IPS-11a (cell line): ENCODE data around the gene EVPLL.
"Not testable (repeated sequence)": the region's sequence is repeated elsewhere in the genome, so short reads cannot be mapped to it uniquely, and the experiment has no call there.

Experiments
- H3K4me3 ChIP-seq: one replicate; pipeline ENCODE4 v1.5.1; 2013; ENCODE audit warnings: low read depth, low read length, control low read depth

Gene EVPLL

GRCh38 chr17:18377437-18378204 lies at the start of gene EVPLL:
EVPLL (plus strand) TSS chr17:18377778; CDS start chr17:18380938, 3,160 bp downstream.
- no peak within 1 kb of the TSS for H3K4me3 ChIP-seq

DNA sequence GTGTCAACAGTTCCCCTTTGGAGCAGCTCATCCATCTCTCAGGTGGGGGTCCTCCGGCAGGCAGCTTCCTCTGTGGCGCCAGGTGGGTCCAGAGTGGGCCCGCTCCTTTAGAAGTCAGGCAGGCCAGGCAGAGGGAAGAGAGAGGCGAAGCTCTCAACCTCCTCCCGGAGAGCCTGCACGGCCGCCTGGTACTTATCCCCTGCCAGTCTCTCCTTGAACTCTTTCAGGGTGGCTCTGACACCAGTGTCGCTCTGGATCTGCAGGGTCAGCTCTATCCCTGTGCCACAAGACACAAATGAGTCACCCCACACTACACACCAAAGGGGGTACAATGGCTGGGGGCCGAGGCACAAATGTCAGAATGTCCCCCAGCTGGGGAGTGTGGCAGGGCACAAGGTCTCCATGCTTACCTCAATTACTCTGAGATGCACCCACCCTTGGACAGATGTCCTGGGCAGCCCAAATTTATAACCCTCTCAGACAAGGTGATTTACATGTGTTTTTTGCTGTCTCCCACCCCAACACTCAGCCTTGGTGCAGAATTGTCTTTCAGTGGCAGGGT lies 48.9 kb upstream of the EVPLL start:
- no peak overlapping the region for H3K4me3 ChIP-seq

DNA sequence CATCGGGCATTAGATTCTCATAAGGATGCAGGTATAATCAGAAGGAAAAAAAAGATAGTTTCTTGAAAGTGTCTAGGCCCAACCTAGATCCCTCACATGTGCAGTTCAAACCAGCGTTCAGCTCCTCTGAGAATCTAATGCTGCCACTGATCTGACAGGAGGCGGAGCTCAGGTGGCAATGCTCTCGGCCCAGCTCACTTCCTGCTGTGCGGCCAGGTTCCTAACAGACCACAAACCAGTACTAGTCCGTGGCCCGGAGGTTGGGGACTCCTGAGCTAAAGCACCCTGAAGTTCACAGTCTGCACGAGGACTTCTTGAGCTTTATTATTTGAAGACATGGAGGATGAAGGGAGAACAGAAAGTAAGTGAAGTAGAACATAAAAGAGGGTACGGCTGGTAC lies 45.7 kb upstream of the EVPLL start:
- no peak overlapping the region for H3K4me3 ChIP-seq

- no peak overlapping the region for H3K4me3 ChIP-seq
Measured at GRCh38 chr17:18332909-18333489, 44.6 kb upstream of the EVPLL start.

DNA sequence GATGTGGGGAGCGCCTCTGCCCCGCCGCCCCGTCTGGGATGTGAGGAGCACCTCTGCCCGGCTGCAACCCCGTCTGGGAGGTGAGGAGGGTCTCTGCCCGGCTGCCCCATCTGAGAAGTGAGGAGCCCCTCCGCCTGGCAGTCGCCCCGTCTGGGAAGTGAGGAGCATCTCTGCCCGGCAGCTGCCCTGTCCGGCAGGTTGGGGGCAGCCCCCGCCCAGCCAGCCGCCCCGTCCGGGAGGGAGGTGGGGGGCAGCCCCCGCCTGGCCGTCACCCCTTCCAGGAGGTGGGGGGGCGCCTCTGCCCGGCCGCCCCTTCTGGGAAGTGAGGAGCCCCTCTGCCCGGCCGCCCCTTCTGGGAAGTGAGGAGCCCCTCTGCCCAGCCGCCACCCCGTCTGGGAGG lies 39.4 kb upstream of the EVPLL start:
- H3K4me3 ChIP-seq: not testable (repeated sequence)

GRCh38 chr17:18339933-18340332 lies 37.6 kb upstream of the EVPLL start:
- H3K4me3 ChIP-seq: no peak overlapping the region

- H3K4me3 ChIP-seq: no peak overlapping the region
Measured at GRCh38 chr17:18344021-18344420, 33.6 kb upstream of the EVPLL start.

DNA sequence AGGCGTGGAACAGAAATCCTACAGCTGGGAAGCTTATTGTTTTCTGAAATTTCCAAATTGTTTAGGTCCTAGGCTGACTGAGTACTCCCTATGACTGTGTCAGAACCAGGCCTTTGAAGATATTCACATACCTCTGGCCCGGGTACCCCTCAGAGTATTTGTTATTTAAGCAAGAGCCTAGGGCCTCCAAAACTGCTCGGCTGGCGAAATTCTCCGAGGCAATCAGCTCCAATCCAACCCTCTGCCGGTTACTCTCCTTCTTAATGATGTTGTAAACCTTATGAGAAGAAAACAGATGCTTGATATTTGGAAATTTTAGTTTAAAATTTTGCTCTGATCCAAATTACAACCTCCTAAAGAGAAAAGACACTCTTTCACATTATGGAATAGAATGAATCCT lies 24.0 kb upstream of the EVPLL start:
- no peak overlapping the region for H3K4me3 ChIP-seq

- H3K4me3 ChIP-seq: no peak overlapping the region
Measured at GRCh38 chr17:18356624-18357023, 21.0 kb upstream of the EVPLL start.

- no peak overlapping the region for H3K4me3 ChIP-seq
Measured at GRCh38 chr17:18360518-18360917, 17.1 kb upstream of the EVPLL start.

- peak overlapping the region; percentile 82 for H3K4me3 ChIP-seq
Measured at GRCh38 chr17:18361837-18362697, 15.5 kb upstream of the EVPLL start.

GRCh38 chr17:18362698-18363100 lies 14.9 kb upstream of the EVPLL start:
- peak overlapping the region; percentile 82 for H3K4me3 ChIP-seq

DNA sequence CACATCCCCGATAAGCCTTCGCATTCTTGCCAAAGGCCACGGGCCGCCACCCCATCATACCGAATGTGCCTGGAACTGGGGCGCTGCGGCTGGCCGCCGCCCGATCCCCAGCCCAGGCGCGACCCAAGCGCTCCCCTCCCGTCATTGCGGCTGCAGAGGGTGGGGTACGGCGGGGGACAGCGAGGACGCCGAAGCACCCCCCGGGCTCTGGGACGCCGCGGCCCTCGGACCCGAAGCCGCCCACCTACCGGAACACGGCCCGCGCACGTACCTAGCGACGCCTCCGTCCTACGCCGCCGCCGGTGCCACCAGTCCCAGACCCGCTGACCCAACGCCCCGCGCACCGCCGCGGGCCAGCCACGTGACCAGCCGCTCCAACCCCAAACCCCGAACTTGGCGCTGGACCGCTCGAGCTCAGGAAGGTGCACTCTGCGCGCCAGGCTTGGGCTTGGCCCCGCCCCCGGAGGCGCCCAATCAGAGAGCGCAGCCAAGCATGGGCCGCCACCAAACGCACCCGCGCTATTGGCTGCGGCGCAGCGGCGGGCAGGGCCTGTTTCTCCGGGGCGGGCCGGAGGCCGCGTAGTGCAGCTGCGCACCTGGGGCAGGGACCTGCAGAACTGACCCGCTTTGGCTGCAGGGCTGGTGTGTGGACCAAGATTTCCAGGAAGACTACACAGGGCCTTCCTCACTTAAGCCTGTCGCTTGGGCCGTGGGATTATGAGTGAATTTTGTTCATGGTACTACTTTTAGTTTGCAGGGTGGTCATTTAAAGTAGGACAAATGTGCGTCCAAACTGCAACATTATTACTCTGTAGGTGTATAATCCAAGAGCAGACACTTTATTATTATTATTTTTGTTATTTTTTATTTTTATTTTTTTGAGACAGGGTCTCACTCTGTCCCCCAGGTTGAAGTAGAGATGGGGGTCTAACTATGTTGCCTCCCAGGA lies 14.2 kb upstream of the EVPLL start, which contains the start of gene SHMT1:
TSS of gene SHMT1 (minus strand) at position 450 of the 949 bp plus-strand sequence. CDS start 7,569 bp downstream, outside the sequence.
- peak within 1 kb of the TSS; percentile 82 for H3K4me3 ChIP-seq

- no peak overlapping the region for H3K4me3 ChIP-seq
Measured at GRCh38 chr17:18364166-18364565, 13.4 kb upstream of the EVPLL start.

GRCh38 chr17:18368946-18369345 lies 8.6 kb upstream of the EVPLL start:
- no peak overlapping the region for H3K4me3 ChIP-seq

DNA sequence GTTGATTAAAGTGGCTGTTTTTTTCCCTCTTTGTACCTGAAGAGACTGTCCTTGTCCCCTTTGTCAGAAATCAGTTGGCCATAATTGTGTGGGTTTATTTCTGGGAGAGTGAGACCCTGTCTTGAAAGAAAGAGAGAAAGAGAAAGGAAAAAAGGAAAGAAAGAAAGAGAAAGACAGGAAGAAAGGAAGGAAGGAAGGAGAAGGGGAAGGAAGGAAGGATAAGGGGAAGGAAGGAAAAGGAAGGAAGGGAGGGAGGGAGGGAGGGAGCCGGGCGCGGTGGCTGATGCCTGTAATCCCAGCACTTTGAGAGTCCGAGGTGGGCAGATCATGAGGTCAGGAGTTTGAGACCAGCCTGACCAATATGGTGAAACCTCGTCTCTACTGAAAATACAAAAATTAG lies 6.8 kb upstream of the EVPLL start:
- no peak overlapping the region for H3K4me3 ChIP-seq

DNA sequence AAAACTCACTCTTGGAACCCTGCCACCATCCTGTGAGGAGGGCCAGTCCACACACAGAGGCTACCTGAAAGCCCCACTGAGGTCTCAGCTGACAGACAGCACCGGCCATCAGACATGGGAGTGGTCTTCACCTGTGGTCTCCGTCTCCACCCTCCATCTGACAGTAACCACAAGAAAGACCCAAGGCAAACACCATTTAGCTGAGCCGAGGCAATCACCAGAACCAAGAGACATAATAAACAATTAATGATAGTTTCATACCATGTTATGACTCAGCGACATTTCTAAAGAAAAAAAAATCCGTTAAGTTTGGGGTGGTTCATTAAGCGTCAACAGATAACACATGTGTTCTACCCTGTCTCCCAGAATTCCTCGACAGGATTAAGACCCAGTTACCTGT lies 6.1 kb upstream of the EVPLL start:
- no peak overlapping the region for H3K4me3 ChIP-seq

GRCh38 chr17:18373181-18373580 lies 4.4 kb upstream of the EVPLL start:
- not testable (repeated sequence) for H3K4me3 ChIP-seq

DNA sequence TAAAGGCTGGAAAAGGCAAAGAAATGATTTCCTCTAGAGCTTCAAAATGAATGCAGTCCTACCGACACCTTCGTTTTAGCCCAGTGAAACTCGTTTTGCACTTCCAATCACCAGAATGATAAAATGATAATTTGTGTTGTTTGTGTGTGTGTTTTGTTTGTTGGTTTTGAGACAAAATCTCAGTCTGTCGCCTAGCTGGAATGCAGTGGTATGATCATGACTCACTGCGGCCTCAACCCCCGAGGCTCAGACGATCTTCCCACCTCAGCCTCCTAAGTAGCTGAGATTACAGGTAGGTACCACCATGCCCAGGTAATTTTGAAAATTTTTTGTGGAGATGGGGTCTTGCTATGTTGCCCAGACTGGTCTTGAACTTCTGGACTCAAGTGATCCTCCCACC lies 3.4 kb upstream of the EVPLL start:
- no peak overlapping the region for H3K4me3 ChIP-seq

DNA sequence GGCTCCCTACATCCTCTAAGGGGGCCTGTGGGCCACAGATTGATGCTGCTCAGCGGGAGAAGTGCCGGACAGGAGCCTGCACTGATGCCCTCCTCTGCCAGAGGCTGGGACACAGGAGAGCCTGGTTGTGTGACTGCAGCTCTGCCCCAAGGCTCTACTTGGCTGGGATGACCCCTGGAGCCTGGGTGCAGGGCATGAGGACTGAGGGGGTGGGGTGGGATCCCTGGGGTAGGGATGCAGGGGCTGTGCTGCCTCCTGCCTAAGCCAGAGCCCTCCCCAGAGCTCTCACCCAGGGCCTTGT lies 577 bp downstream of the EVPLL start:
- H3K4me3 ChIP-seq: no peak overlapping the region
